MM.1S (cell line): ENCODE results near the gene PCNX1.

Source experiments
- CTCF ChIP-seq: fragments of 300-600 bp; sonication (generic); IDR thresholded peaks from 2 replicates; pipeline ENCODE4 v1.5.1; 2016; ENCODE audit warnings: antibody characterized with exemption, low read length, mixed read lengths
- EZH2 ChIP-seq: fragments of 300-600 bp; sonication (generic); optimal IDR thresholded peaks from 2 replicates; pipeline ENCODE3; 2017; ENCODE audit warnings: low read depth, mild to moderate bottlenecking, antibody characterized with exemption, low read length, mixed read lengths
- EZH2phosphoT487 ChIP-seq: fragments of 300-600 bp; sonication (generic); IDR thresholded peaks from 2 replicates; pipeline ENCODE4 v1.6.1; 2018; ENCODE audit warnings: antibody characterized with exemption, low read length

GRCh38 chr14:71006200-71006563, 98.9 kb downstream of the PCNX1 start:
- TF ChIP-seq CTCF (no peak), EZH2phosphoT487 (no peak), EZH2 (no peak)
